ENCODE results near the gene BAG2.

BAG2 gene

GRCh38 chr6:57201718-57202117 is 29.6 kb downstream of the BAG2 start:
- in situ Hi-C loops (cut with MboI; ENCODE audit: low sequenced_read_pairs, unreplicated experiment), result no loop called here
- DNase-seq (ENCODE audit: low spot score), result no peak
- TF ChIP-seq CTCF (IDR thresholded peaks at IDR 0.05; ENCODE audit: borderline replicate concordance, control extremely low read depth, extremely low read depth, insufficient read depth, missing control alignments), result no peak

GRCh38 chr6:57205550-57206328 is 33.6 kb downstream of the BAG2 start:
- TF ChIP-seq CTCF (IDR thresholded peaks at IDR 0.05; ENCODE audit: borderline replicate concordance, control extremely low read depth, extremely low read depth, insufficient read depth, missing control alignments), result no peak

DNA sequence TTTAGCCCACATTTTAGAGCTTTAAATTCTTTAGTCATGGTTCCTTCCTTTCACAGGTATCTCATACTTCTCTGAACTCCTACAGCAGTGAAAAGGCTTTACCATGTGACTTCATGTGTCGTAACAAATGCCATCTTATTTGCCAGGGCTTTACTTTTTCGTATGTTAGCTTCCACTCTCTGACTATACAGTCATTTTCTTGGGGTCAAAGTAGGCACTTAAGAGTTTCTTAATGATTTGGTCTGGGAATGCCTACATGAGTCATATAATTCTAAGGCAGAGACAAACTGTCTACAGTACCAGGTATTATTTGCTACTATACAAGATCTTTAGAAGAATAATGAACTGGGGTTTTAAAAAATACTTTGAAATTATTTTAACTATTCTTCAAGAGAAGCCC is 35.0 kb downstream of the BAG2 start:
- DNase-seq (ENCODE audit: low spot score), result no peak
- in situ Hi-C loops (cut with MboI; ENCODE audit: low sequenced_read_pairs, unreplicated experiment), result no loop called here
- TF ChIP-seq CTCF (IDR thresholded peaks at IDR 0.05; ENCODE audit: borderline replicate concordance, control extremely low read depth, extremely low read depth, insufficient read depth, missing control alignments), result no peak

More at GRCh38 chr6:57205550-57206328, 33.6 kb downstream of the BAG2 start:
- no peak for DNase-seq (ENCODE audit: low spot score)
- in situ Hi-C loops (cut with MboI; ENCODE audit: low sequenced_read_pairs, unreplicated experiment), result no loop called here

DNA sequence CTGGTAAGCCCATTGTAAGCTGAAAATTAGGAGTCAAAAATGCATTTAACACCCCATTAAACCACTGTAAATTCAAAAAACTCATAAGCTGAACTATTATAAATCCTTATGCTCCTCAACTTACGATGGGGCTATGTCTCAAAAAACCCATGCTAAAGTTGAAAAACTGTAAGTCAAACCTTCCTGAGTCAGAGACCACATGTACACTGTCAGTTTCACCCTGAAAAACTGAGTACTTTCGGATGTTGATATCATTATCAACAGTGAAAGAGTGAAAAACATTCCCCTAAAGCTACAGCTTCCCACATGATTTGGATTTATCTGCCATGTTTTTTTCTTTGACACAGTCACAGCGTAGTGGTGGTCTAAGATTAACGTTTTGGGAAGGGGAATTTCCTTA is 35.7 kb downstream of the BAG2 start:
- no peak for DNase-seq (ENCODE audit: low spot score)
- in situ Hi-C loops (cut with MboI; ENCODE audit: low sequenced_read_pairs, unreplicated experiment), result no loop called here
- no peak for TF ChIP-seq CTCF (IDR thresholded peaks at IDR 0.05; ENCODE audit: borderline replicate concordance, control extremely low read depth, extremely low read depth, insufficient read depth, missing control alignments)

- in situ Hi-C loops (cut with MboI; ENCODE audit: low sequenced_read_pairs, unreplicated experiment), result no loop called here
- TF ChIP-seq CTCF (IDR thresholded peaks at IDR 0.05; ENCODE audit: borderline replicate concordance, control extremely low read depth, extremely low read depth, insufficient read depth, missing control alignments), result no peak
- DNase-seq (ENCODE audit: low spot score), result no peak
Observed at GRCh38 chr6:57209030-57209429, 36.9 kb downstream of the BAG2 start.

GRCh38 chr6:57210060-57210459 is 37.9 kb downstream of the BAG2 start:
- in situ Hi-C loops (cut with MboI; ENCODE audit: low sequenced_read_pairs, unreplicated experiment), result no loop called here
- TF ChIP-seq CTCF (IDR thresholded peaks at IDR 0.05; ENCODE audit: borderline replicate concordance, control extremely low read depth, extremely low read depth, insufficient read depth, missing control alignments), result no peak
- no peak for DNase-seq (ENCODE audit: low spot score)

Data from GM13976 (cell line).